Immature natural killer cell (primary cell): ENCODE measurements around the gene LMBR1L. TPM values are rescaled to one million over a fixed set of nuclear protein-coding genes. Genes with fewer than 3 reads are reported as not detected.
"Not testable (repeated sequence)": the region's sequence is repeated elsewhere in the genome, so short reads cannot be mapped to it uniquely, and the experiment has no call there.

Experiments
- DNase-seq, 3 donors: peaks; one replicate each; pipeline ENCODE4 v3.0.0; 2022; ENCODE audit warnings: mixed read lengths in 1 of 3
- H3K27ac Mint-ChIP-seq, 6 donors: one replicate each; pipeline ENCODE4 v1.8.0; 2020; ENCODE audit warnings: mixed read lengths in 6 of 6, mild to moderate bottlenecking in 5 of 6, inconsistent platforms in 4 of 6, moderate library complexity in 3 of 6
- H3K27me3 Mint-ChIP-seq, 3 donors: one replicate each; pipeline ENCODE4 v1.8.0; 2020 to 2021; ENCODE audit warnings: low read depth in 3 of 3, mild to moderate bottlenecking in 3 of 3, mixed read lengths in 3 of 3, moderate library complexity in 3 of 3, inconsistent platforms in 1 of 3
- H3K36me3 Mint-ChIP-seq, 3 donors: one replicate each; pipeline ENCODE4 v1.8.0; 2020; ENCODE audit warnings: mixed read lengths in 3 of 3, inconsistent platforms in 2 of 3, mild to moderate bottlenecking in 2 of 3
- H3K4me1 Mint-ChIP-seq, 2 donors: one replicate each; pipeline ENCODE4 v1.8.0; 2020; ENCODE audit warnings: inconsistent platforms in 2 of 2, mild to moderate bottlenecking in 2 of 2, mixed read lengths in 2 of 2, moderate library complexity in 1 of 2
- H3K4me3 Mint-ChIP-seq, 5 donors: one replicate each; pipeline ENCODE4 v1.8.0; 2020; ENCODE audit warnings: mild to moderate bottlenecking in 5 of 5, mixed read lengths in 5 of 5, inconsistent platforms in 3 of 5, moderate library complexity in 3 of 5
- H3K9me3 Mint-ChIP-seq, 6 donors: one replicate each; pipeline ENCODE4 v1.8.0; 2020; ENCODE audit warnings: mild to moderate bottlenecking in 6 of 6, mixed read lengths in 6 of 6, inconsistent platforms in 4 of 6, moderate library complexity in 3 of 6
- polyA plus RNA-seq, 3 donors: library from polyadenylated mRNA; unstranded; fragments of 300-500 nt; fragmentation: Illumina TruSeq; gene quantifications; one replicate each; pipeline ENCODE4 v1.2.3, GENCODE V29; 2021

LMBR1L gene
- polyA plus RNA-seq, 3 donors from 2014 or later: 15.9 to 46.0 (median 39.6) TPM

DNA sequence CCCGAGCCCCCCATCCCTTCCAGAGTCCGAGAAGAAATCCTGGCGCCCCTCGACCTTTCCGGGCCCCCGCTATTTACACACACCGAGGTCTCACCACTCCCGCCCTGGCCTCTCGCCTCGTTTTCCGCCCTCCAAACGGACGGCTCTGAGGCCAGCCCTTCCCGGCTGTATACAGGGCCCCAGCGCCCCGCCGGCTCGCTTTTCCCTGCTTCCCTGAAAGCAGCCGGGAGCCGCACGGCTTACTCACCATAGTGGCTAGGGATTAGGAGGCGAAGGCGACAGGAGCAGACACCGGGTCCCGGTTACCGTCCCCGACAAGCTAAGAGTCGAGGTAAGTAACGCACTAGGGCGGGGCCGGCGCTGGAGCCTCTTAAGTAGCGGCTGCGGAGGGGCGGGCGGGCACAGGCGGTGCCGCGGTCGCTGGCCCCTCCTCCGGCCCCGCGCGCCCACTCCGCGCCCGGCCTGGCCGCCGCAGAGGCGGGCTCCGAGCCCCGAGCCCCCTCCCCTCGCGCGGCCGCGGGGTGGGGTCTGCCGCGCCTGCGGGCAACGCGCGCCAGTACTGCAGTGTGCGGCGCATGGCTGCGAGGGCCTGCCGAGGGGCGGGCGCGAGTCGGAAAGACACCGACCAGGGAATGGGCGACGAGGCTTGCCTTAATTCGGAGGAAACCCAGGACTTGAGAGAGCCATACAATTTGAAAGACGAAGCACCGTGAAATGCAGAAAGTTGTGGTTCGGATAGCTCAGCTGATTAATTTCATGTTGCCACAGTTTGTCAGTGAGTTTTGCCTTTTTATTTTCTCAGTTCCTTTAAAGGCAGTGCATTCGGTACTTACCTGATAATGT lies 20.6 kb upstream of the LMBR1L start, which contains the start of gene TUBA1B:
Gene TUBA1B (minus strand): TSS at position 345 of the 843 bp plus-strand sequence. CDS start 95 bp downstream, at position 250.
- H3K27me3 Mint-ChIP-seq: peaks cover 14 to 29% (median 22%) of the 10 kb centered on the region in 3 donors
- no peaks in the 10 kb centered on the region for H3K9me3 Mint-ChIP-seq
- H3K4me3 Mint-ChIP-seq: peak within 1 kb of the TSS; percentile 94 to 99 (median 97)
- peaks cover 37 to 48% of the 10 kb centered on the region in 2 donors for H3K4me1 Mint-ChIP-seq
- H3K27ac Mint-ChIP-seq: peak within 1 kb of the TSS; percentile 95 to 99 (median 98)
- DNase-seq: peak; percentile 89 to 91 (median 91)
- H3K36me3 Mint-ChIP-seq: peaks cover 15 to 26% (median 21%) of the 10 kb centered on the region in 3 donors

DNA sequence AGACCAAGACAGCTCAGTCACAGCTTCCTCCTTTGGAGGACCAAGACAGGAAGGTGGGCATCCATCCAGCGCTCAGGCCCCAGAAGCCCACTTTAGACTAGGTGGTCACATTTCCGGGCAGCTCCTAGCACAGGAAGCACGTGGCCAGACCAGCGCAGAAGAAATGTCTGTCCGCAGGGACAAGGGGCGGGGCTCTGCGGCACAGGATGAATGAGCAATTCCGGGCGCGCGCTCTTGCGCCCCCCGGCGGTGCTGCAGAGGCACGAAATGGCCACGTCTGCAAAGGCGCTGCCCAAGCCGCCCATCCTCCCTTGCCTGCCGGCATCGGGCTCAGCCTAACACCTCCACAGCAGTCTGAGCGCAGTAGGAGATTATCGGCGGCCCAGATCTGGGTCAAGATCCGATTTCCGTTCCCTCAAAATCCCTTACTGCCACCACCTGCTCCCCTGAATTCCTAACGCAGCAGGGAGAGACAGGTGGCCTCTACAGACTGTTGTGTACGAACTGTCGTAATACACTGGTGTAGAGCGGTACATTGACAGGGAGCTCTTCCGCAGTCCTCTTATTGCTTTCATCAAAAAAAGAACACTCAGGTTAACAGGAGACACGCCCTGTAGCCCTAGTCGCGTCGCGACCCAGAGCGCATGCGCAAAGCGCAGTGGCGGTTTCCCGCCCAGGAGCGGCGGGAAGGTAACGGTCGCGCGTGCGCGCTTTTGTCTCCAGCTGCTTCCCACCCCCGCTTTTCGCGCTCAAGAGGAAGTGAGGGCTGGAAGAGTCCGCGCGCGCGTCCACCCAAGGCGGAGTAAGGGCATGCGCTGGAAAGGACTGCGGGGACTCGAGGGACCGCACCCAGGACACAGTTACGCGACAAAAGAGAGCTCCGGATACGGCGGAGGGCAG lies 19.8 kb upstream of the LMBR1L start:
- peak; percentile 90 to 93 (median 93) for DNase-seq
- peak overlapping the region; percentile 94 to 99 (median 98) for H3K27ac Mint-ChIP-seq
- peaks cover 37 to 48% of the 10 kb centered on the region in 2 donors for H3K4me1 Mint-ChIP-seq
- H3K36me3 Mint-ChIP-seq: peaks cover 15 to 26% (median 21%) of the 10 kb centered on the region in 3 donors
- H3K27me3 Mint-ChIP-seq: peaks cover 14 to 29% (median 22%) of the 10 kb centered on the region in 3 donors
- peak overlapping the region; percentile 94 to 99 (median 97) for H3K4me3 Mint-ChIP-seq
- no peaks in the 10 kb centered on the region for H3K9me3 Mint-ChIP-seq

DNA sequence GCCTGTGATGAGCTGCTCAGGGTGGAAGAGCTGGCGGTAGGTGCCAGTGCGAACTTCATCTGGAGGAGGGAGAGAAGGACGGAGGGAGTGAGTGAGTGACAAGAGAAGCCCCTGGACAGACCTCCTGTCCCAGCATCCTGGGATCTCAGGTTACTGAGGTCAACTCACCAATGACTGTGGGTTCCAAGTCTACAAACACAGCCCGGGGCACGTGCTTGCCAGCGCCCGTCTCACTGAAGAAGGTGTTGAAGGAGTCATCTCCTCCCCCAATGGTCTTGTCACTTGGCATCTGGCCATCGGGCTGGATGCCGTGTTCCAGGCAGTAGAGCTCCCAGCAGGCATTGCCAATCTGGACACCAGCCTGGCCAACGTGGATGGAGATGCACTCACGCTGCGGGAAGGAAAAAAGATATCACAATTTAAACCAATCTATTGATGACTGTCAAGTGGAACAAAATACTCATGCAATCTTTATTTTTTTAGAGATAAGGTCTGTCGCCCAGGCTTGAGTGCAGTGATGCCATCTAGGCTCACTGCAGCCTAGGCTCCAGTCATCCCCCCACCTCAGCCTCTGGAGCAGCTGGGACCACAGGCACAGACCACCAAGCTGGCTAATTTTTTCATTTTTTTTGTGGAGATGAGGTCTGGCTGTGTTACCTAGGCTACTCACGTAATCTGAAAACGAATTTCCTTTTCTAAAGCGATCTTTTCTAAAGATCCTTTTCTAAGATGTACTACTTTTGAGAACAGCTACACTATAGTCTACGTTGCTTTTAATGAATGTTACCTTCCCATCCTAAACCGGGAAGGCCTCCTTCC lies 18.9 kb upstream of the LMBR1L start:
- H3K4me3 Mint-ChIP-seq: peak overlapping the region; percentile 94 to 99 (median 97)
- no peak for DNase-seq
- H3K27ac Mint-ChIP-seq: peak overlapping the region; percentile 94 to 99 (median 98)
- H3K36me3 Mint-ChIP-seq: peaks cover 15 to 26% (median 21%) of the 10 kb centered on the region in 3 donors
- no peaks in the 10 kb centered on the region for H3K9me3 Mint-ChIP-seq
- H3K4me1 Mint-ChIP-seq: peaks cover 37 to 48% of the 10 kb centered on the region in 2 donors
- peaks cover 14 to 29% (median 22%) of the 10 kb centered on the region in 3 donors for H3K27me3 Mint-ChIP-seq

DNA sequence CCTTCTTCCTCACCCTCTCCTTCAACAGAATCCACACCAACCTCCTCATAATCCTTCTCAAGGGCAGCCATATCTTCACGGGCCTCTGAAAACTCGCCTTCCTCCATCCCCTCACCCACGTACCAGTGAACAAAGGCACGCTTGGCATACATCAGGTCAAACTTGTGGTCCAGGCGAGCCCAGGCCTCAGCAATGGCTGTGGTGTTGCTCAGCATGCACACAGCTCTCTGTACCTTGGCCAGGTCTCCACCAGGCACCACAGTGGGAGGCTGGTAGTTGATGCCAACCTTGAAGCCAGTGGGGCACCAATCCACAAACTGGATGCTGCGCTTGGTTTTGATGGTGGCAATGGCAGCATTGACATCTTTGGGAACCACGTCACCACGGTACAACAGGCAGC lies 17.3 kb upstream of the LMBR1L start:
- not testable (repeated sequence) for DNase-seq, H3K9me3 Mint-ChIP-seq
- Mint-ChIP-seq H3K27me3 (peaks cover 14 to 29% (median 22%) of the 10 kb centered on the region in 3 donors), H3K36me3 (peaks cover 15 to 26% (median 21%) of the 10 kb centered on the region in 3 donors), H3K4me3 (peak overlapping the region in 3 of 5 donors; percentile 10 to 40 (median 38)), H3K27ac (peak overlapping the region in 5 of 6 donors; percentile 24 to 85 (median 79)), H3K4me1 (peaks cover 37 to 48% of the 10 kb centered on the region in 2 donors)

DNA sequence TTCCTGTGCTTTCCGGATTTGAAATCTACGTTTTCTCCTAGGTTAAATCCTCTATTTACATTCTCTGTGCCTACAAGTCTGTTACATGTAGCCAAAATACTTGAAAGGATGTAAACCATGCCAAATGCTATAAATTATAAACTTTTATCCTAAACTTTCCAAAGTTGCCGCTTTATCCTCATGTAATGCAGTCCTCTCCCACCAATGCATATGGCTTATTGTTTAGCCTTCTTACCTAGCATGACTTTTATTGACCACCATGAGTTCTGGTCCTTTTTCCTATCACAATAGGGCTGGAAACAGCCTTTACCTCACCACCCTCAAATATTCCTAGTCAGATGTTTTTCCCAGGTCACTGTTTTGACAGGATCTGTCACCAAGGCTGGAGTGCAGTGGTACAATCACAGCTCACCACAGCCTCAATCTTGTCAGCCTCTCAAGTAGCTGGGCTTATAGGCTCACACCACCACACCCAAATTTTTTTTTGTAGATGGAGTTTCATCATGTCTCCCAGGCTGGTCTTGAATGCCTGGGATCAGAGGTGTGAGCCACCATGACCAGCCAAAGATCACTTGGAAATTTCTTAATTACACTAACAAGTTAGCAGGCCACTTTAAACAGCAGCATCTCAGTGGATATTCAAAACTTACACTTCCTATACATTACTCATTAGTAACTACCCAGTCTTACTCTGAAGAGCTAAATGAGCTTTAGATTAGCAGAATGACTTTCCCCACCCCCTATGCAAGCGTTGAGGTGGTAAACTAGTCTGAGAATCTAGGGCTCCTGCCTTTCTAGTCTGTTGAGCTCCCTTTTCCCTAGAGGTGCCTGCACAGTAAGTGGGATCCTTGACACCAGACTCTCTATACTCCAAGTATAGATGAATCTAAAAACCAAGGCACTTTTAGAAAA lies 16.5 kb upstream of the LMBR1L start:
- Mint-ChIP-seq H3K4me3 (peak overlapping the region in 2 of 5 donors; percentile 10 to 40), H3K36me3 (peaks cover 15 to 26% (median 21%) of the 10 kb centered on the region in 3 donors), H3K27me3 (peaks cover 14 to 29% (median 22%) of the 10 kb centered on the region in 3 donors), H3K9me3 (no peaks in the 10 kb centered on the region), H3K27ac (peak overlapping the region; percentile 24 to 85 (median 80)), H3K4me1 (peaks cover 35 to 43% of the 10 kb centered on the region in 2 donors)
- no peak for DNase-seq

DNA sequence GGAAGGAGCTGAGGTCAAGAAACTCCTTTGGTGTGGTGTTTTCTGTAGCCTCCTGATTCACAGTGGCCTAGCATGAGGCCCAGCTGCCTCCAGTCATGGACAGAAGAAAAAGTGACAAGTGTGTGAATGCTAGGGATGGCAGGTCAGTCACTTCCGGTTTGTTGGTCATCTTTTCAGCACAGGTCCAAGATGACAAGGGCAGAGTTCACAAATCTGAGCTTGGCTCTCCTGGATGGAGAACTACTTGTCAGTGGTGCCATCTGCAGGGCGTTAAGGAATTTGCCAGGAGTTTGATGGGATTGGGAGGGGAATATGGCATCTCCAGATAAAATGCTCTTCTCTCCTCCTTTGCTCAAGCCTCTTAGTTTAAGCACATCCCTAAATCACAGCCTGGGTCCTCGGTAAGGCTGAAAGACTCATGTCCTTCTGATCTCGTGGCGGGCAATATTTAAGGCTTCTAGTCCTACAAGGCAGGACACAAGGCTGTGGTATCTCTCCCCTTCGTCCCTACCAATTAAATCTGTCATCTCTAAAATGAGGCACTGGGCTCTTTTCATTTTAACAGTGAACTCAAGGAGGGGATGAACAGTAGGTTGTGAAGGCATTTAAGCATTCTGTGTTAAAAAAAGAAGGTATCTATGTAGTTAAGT lies 10.5 kb upstream of the LMBR1L start:
- peaks cover 0 to 2% (median 0%) of the 10 kb centered on the region in 3 donors for H3K27me3 Mint-ChIP-seq
- no peaks in the 10 kb centered on the region for H3K4me1 Mint-ChIP-seq
- DNase-seq: no peak
- H3K27ac Mint-ChIP-seq: no peak overlapping the region
- no peak overlapping the region for H3K4me3 Mint-ChIP-seq
- H3K36me3 Mint-ChIP-seq: no peaks in the 10 kb centered on the region
- H3K9me3 Mint-ChIP-seq: no peaks in the 10 kb centered on the region

DNA sequence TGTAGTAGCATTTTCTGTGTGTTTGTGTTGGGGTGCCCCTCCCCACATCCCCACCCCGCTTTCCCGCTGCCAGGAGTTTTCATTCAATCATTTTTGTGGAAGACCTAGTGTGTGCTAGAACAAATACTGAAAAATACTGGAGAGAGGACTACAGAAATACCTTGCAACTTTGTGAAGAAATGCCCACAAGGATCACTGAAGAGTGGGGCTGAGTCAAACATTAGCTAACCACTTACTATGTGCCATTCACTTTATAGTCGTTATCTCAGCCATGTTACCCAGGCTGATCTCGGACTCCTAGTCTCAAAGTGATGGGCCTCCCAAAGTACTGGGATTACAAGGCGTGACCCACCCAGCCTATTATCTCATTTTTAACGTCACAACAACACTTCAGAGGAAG lies 559 bp upstream of the LMBR1L start:
- H3K4me3 Mint-ChIP-seq: peak overlapping the region; percentile 96 to 98 (median 97)
- no peak for DNase-seq
- H3K27me3 Mint-ChIP-seq: peaks cover 5 to 11% (median 8%) of the 10 kb centered on the region in 3 donors
- peaks cover 37 to 45% of the 10 kb centered on the region in 2 donors for H3K4me1 Mint-ChIP-seq
- H3K27ac Mint-ChIP-seq: peak overlapping the region; percentile 95 to 99 (median 98)
- peaks cover 0 to 4% (median 0%) of the 10 kb centered on the region in 3 donors for H3K36me3 Mint-ChIP-seq
- H3K9me3 Mint-ChIP-seq: no peaks in the 10 kb centered on the region

DNA sequence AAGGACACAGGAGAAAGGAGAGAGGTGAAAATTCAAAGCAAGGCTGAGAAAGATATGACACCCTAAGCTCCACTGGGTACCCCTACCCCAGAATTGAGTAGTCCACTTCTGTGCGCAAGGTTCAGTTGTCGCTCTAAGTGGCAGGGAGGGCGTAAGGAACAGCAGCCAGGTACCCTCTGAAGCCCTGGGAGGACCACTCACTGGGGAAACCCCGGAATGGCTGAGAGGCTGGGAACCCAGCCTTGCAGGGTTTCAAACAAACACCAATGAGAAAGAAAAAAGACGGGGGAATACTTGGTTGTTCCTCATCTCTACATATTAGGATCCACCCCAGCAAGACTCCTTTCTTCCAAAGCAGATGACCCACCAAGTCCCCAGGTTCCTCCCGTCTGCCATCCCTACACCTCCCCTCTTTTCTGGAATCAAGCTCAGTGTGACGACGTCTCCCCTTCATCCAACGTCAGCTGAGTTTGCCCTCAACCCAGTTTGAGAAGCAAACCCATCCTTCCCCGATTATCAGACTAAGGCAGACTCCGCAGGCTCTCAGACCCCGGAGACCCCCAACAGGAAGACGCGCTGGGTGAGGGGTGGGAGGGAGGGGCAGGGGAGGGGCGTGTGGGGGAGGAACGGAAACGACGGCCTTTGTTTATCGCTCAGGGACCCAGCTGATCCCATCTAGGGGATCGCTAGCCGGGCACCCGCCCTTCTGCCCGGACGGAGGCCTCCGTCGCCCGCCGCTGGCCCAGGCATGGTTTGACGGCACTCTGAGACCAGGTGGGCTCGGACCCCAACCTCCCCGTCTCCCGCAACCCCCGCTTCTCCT lies 795 bp downstream of the LMBR1L start:
- peak overlapping the region; percentile 95 to 99 (median 98) for H3K27ac Mint-ChIP-seq
- no peak for DNase-seq
- peaks cover 39 to 50% of the 10 kb centered on the region in 2 donors for H3K4me1 Mint-ChIP-seq
- H3K27me3 Mint-ChIP-seq: peaks cover 8 to 12% (median 11%) of the 10 kb centered on the region in 3 donors
- H3K36me3 Mint-ChIP-seq: peaks cover 0 to 5% (median 0%) of the 10 kb centered on the region in 3 donors
- peak overlapping the region; percentile 96 to 98 (median 97) for H3K4me3 Mint-ChIP-seq
- no peaks in the 10 kb centered on the region for H3K9me3 Mint-ChIP-seq

DNA sequence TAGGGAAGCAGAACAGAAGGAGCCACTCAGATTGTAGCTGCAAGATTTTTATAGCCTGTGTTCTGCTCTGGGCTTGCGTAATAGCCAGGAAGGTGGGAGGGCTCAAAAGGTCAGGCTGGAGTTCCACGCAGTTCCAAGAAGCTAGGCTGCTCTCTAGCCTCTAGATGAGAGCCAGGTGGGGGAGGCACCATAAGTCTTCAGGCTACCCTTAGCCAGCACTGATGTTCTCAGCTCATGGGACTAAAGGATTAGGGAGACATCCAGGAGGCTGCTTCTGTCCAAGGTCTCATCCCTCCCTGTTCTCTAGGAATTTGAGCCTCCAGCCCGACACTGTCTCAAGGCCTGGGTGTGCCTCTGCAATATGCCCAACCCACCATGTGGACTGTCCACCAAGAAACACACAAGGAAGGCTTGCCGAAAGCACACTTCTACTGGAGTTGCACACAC lies 1.7 kb downstream of the LMBR1L start:
- H3K27ac Mint-ChIP-seq: peak overlapping the region; percentile 82 to 98 (median 96)
- no peaks in the 10 kb centered on the region for H3K9me3 Mint-ChIP-seq
- peaks cover 8 to 12% (median 11%) of the 10 kb centered on the region in 3 donors for H3K27me3 Mint-ChIP-seq
- H3K4me3 Mint-ChIP-seq: peak overlapping the region; percentile 96 to 98 (median 97)
- DNase-seq: no peak
- H3K36me3 Mint-ChIP-seq: peaks cover 0 to 12% (median 4%) of the 10 kb centered on the region in 3 donors
- H3K4me1 Mint-ChIP-seq: peaks cover 43 to 57% of the 10 kb centered on the region in 2 donors

DNA sequence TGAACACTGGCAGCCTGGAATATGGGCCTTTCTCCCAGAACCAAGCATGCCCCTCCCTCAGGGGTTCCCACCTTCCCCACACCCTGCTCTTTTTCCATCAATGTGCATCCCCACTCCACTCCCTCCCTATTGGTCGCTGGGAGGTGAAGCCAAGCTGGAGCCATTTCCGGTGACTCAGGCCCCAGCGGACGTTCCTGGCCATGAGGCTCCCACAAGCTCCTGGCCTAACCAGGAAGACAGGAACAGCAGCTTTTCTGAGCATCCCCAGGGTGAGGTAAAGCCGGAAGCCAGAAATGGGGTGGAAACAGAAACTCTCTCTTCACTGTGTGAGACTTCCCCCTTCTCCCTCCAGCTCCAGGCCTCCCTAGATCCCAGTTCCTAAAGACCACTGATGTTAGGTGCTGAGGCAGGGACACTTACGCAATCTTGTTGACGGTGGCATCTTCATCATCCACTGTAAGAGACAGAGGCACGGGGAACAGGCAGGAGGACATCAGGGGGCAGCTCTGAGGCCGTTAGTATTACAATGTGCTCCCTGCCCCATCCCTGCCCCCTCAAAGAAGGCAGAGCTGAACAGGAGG lies 5.1 kb downstream of the LMBR1L start:
- Mint-ChIP-seq H3K4me3 (no peak overlapping the region), H3K36me3 (peaks cover 4 to 33% (median 10%) of the 10 kb centered on the region in 3 donors), H3K27me3 (peaks cover 6 to 10% (median 7%) of the 10 kb centered on the region in 3 donors), H3K4me1 (peaks cover 38 to 55% of the 10 kb centered on the region in 2 donors), H3K9me3 (no peaks in the 10 kb centered on the region), H3K27ac (no peak overlapping the region)
- no peak for DNase-seq
